HepG2 (cell line): ENCODE data around the gene CMYA5. TPM values are rescaled to one million over a fixed set of nuclear protein-coding genes. Genes with fewer than 3 reads are reported as not detected.
A peak's percentile ranks its signal among the peaks of the same experiment; 100 is the strongest.

Experiments
- ATAC-seq: fragments of 200-7000 bp; cut with Tn5 transposase; 3 replicates; pipeline ENCODE4 v1.9.1; 2020; ENCODE audit warnings: mild to moderate bottlenecking, moderate library complexity
- Bru-seq: library from RNA; stranded (reverse); fragments of 400-500 nt; gene quantifications from one replicate; lab custom pipeline; 2021; lab: Mats Ljungman, UMichigan
- BruChase-seq, 2 experiments: library from RNA; stranded (reverse); fragments of 400-500 nt; gene quantifications; one replicate each; lab custom pipeline; 2021; lab: Mats Ljungman, UMichigan
- BruUV-seq: library from RNA; stranded (reverse); fragments of 400-500 nt; replicated peaks from 2 replicates; lab custom pipeline; 2021; lab: Mats Ljungman, UMichigan
- CTCF ChIA-PET: fragments of 300-600 bp; formaldehyde crosslinking; extraction: SDS; loops from one replicate; lab custom pipeline; 2021; ENCODE audit warnings: low total read pairs, inconsistent platforms, low intra/inter-chr PET ratio; lab: Yijun Ruan, JAX
- POLR2A ChIA-PET: fragments of 350-600 bp; sonication (Branson Sonifier 250); formaldehyde crosslinking; loops from one replicate; lab custom pipeline; 2020; ENCODE audit warnings: antibody characterized with exemption, inconsistent platforms; lab: Yijun Ruan, JAX
- DNase-seq: peaks from one replicate; pipeline ENCODE4 v3.0.0-alpha.2; 2015; ENCODE audit warnings: low spot score
- FAIRE-seq: peaks from 3 replicates; lab custom pipeline; 2011; peaks lifted over from hg19 to GRCh38; lab: Jason Lieb, UNC
- H2AFZ ChIP-seq: one replicate; pipeline ENCODE4 v1.6.1; 2011; ENCODE audit warnings: low read length, inconsistent platforms
- H3K27ac ChIP-seq: fragments of 300-600 bp; 3 replicates; pipeline ENCODE4 v1.8.0; 2011; ENCODE audit warnings: mixed run types, mild to moderate bottlenecking, mixed read lengths, low read length, inconsistent platforms; ENCODE audit not compliant: insufficient read depth; ENCODE audit errors: extremely low read length
- H3K27me3 ChIP-seq, 2 experiments: fragments of 200-600 bp in 1 of 2; 2 replicates in 1 of 2; 3 replicates in 1 of 2; pipeline versions ENCODE4 v1.6.0 to v1.8.0; 2011; ENCODE audit warnings: low read length in 2 of 2, mild to moderate bottlenecking in 2 of 2, moderate library complexity in 2 of 2, inconsistent platforms in 1 of 2; ENCODE audit not compliant: insufficient read depth in 2 of 2, control insufficient read depth in 1 of 2
- H3K36me3 ChIP-seq, 2 experiments: fragments of 200-600 bp in 1 of 2; replicated peaks in 1 of 2; 2 replicates in 1 of 2; 3 replicates in 1 of 2; pipeline versions ENCODE4 v1.5.1 to v1.8.0; 2011; ENCODE audit warnings: low read length in 2 of 2, inconsistent platforms in 1 of 2; ENCODE audit not compliant: insufficient read depth in 2 of 2, control insufficient read depth in 1 of 2
- H3K4me1 ChIP-seq: 2 replicates; pipeline ENCODE4 v1.5.1; 2012; ENCODE audit warnings: low read length, inconsistent platforms; ENCODE audit not compliant: insufficient read depth
- H3K4me2 ChIP-seq: 2 replicates; pipeline ENCODE4 v1.6.0; 2011; ENCODE audit warnings: low read depth, low read length, inconsistent platforms
- H3K4me3 ChIP-seq, 3 experiments: fragments of 200-600 bp in 1 of 3; sonication (generic), shearing (Covaris generic) in 1 of 3; replicated peaks in 1 of 3; 2 replicates each; pipeline ENCODE4 v1.5.1; 2011 to 2016; ENCODE audit warnings: low read length in 3 of 3, inconsistent platforms in 2 of 3, low read depth in 2 of 3, mild to moderate bottlenecking in 2 of 3, control low read depth in 1 of 3, mixed read lengths in 1 of 3; ENCODE audit not compliant: insufficient read depth in 1 of 3
- H3K79me2 ChIP-seq: one replicate; pipeline ENCODE4 v1.6.1; 2011; ENCODE audit warnings: low read length, inconsistent platforms; ENCODE audit not compliant: insufficient read depth
- H3K9ac ChIP-seq: 2 replicates; pipeline ENCODE4 v1.6.0; 2011; ENCODE audit warnings: mild to moderate bottlenecking, low read depth, low read length, inconsistent platforms; ENCODE audit not compliant: insufficient read depth
- H3K9me3 ChIP-seq: 2 replicates; pipeline ENCODE4 v1.5.1; 2012; ENCODE audit warnings: mild to moderate bottlenecking, low read length
- H4K20me1 ChIP-seq: 2 replicates; pipeline ENCODE4 v1.6.0; 2011; ENCODE audit warnings: inconsistent platforms, mild to moderate bottlenecking, low read length, moderate library complexity; ENCODE audit not compliant: insufficient read depth
- AGO2 ChIP-seq: fragments of 200-400 bp; formaldehyde crosslinking; optimal IDR thresholded peaks from 2 replicates; pipeline ENCODE3; 2017; ENCODE audit warnings: mild to moderate bottlenecking, low read depth, low read length, moderate library complexity
- ARNT2 ChIP-seq: sonication (generic); formaldehyde crosslinking; IDR thresholded peaks from 2 replicates; pipeline ENCODE4 v1.8.0; 2022; ENCODE audit warnings: mild to moderate bottlenecking, low read depth, missing genetic modification reagents, moderate library complexity
- PTBP1 ChIP-seq: fragments of 200-400 bp; formaldehyde crosslinking; IDR thresholded peaks from 2 replicates; pipeline ENCODE4 v1.6.1; 2018; ENCODE audit warnings: low read length, low read depth; ENCODE audit not compliant: poor library complexity, severe bottlenecking
- ZFYVE20 ChIP-seq: sonication (generic); formaldehyde crosslinking; IDR thresholded peaks from 2 replicates; pipeline ENCODE4 v1.8.0; 2023; ENCODE audit warnings: low read depth, mild to moderate bottlenecking, moderate library complexity, missing genetic modification reagents, borderline replicate concordance
- ZNF136 ChIP-seq: sonication (generic); formaldehyde crosslinking; IDR thresholded peaks from 2 replicates; pipeline ENCODE4 v1.8.1; 2022; ENCODE audit warnings: low read depth, mild to moderate bottlenecking, moderate library complexity, missing genetic modification reagents
- ZNF263 ChIP-seq: sonication (generic); formaldehyde crosslinking; IDR thresholded peaks from 2 replicates; pipeline ENCODE4 v1.4.0; 2020; ENCODE audit warnings: missing genetic modification reagents
- ZNF687 ChIP-seq: sonication (generic); formaldehyde crosslinking; IDR thresholded peaks from 2 replicates; pipeline ENCODE4 v1.5.1; 2020; ENCODE audit warnings: mild to moderate bottlenecking, missing genetic modification reagents, moderate library complexity
- ZNF749 ChIP-seq: sonication (generic); formaldehyde crosslinking; IDR thresholded peaks from 2 replicates; pipeline ENCODE4 v1.8.0; 2022; ENCODE audit warnings: mild to moderate bottlenecking, missing genetic modification reagents, moderate library complexity, borderline replicate concordance
- ZSCAN25 ChIP-seq: sonication (generic); formaldehyde crosslinking; IDR thresholded peaks from 2 replicates; pipeline ENCODE4 v1.8.0; 2022; ENCODE audit warnings: mild to moderate bottlenecking, missing genetic modification reagents
- WGBS: methylation state at CpG from one replicate; pipeline ENCODE4 v1.1.6; 2017; ENCODE audit warnings: low lambda C conversion rate; 5-methylcytosine and 5-hydroxymethylcytosine counted together
- in situ Hi-C: cut with HindIII; loops from 2 replicates; pipeline ENCODE4 v1.10.0; 2017; ENCODE audit warnings: low pct_unique_long_range_greater_than_20kb; ENCODE audit not compliant: extremely low pct_ligation_motif_present
- intact Hi-C: fragments of 100-400 bp; cut with micrococcal nuclease; formaldehyde crosslinking; loops from one replicate; pipeline ENCODE4 v1.10.0; 2022; ENCODE audit not compliant: unreplicated experiment
- long read RNA-seq, 2 experiments: library from RNA in 1 of 2; library from polyadenylated mRNA in 1 of 2; stranded (forward) in 1 of 2; unstranded in 1 of 2; transcript quantifications; one replicate each; pipeline ENCODE4 v2.0.0, GENCODE V29; 2019 to 2022
- polyA minus RNA-seq, 3 experiments: library from RNA; depleted of rRNA, polyadenylated mRNA; stranded (reverse); fragments of >200 nt; gene quantifications; 2 replicates each; pipeline ENCODE4 v1.2.3, GENCODE V29; 2011; ENCODE audit warnings: low replicate concordance in 1 of 3
- polyA plus RNA-seq, 8 experiments: library from polyadenylated mRNA; depleted of rRNA in 3 of 8; stranded (reverse) in 7 of 8; unstranded in 1 of 8; fragments of >200 nt; fragmentation: Illumina TruSeq in 4 of 8; extraction: Trizol in 4 of 8; gene quantifications; 2 replicates each; pipeline versions ENCODE4 v1.2.1 to v1.2.3, GENCODE V29; 2011 to 2016; ENCODE audit warnings: low read depth in 4 of 8, missing spikeins in 1 of 8, mixed read lengths in 1 of 8; ENCODE audit not compliant: insufficient read depth in 1 of 8
- total RNA-seq, 5 experiments: library from RNA; depleted of rRNA; stranded (reverse); fragments of >200 nt; fragmentation: Illumina TruSeq; extraction: Trizol; gene quantifications; 2 replicates each; pipeline ENCODE4 v1.2.3, GENCODE V29; 2016; ENCODE audit warnings: low read depth in 1 of 5
- TF ChIP-seq, protein P1 (sequence below), 2 experiments: sonication (generic) in 1 of 2; formaldehyde crosslinking in 1 of 2; IDR thresholded peaks; 2 replicates each; pipeline versions ENCODE4 v1.4.0 to v1.6.1; 2018 to 2020; ENCODE audit warnings: missing genetic modification reagents in 2 of 2, borderline replicate concordance in 1 of 2, low read depth in 1 of 2, mild to moderate bottlenecking in 1 of 2, missing biosample characterization in 1 of 2

The CMYA5 gene
- total RNA-seq (2016; rRNA removed; fragmentation: Illumina TruSeq; extraction: Trizol) (0.13 and 0.18 TPM in 2 replicates), polyA plus RNA-seq (2011; rRNA removed) (0.51 and 0.68 TPM in 2 replicates), polyA minus RNA-seq (2011; rRNA and poly(A)+ RNA removed; ENCODE audit: low replicate concordance) (0.24 and 0.54 TPM in 2 replicates), Bru-seq, nascent RNA (percentile 32 among the genes with signal in this experiment), BruChase-seq, experiment 1, labeled RNA remaining after a 6-hour chase (percentile 54 among the genes with signal in this experiment), BruChase-seq, experiment 2, labeled RNA remaining after a 2-hour chase (percentile 50 among the genes with signal in this experiment)
- not detected in 2 replicates for total RNA-seq (2016; cell fraction: cytosol; rRNA removed; fragmentation: Illumina TruSeq; extraction: Trizol; ENCODE audit: low read depth)
- 0.13 TPM in 2 replicates for total RNA-seq (2016; cell fraction: insoluble cytoplasmic fraction; rRNA removed; fragmentation: Illumina TruSeq; extraction: Trizol)
- total RNA-seq (2016; cell fraction: membrane; rRNA removed; fragmentation: Illumina TruSeq; extraction: Trizol): 0.06 and 0.17 TPM in 2 replicates
- 0.65 and 1.3 TPM in 2 replicates for total RNA-seq (2016; cell fraction: nucleus; rRNA removed; fragmentation: Illumina TruSeq; extraction: Trizol)
- 0.09 and 0.14 TPM in 2 replicates for polyA plus RNA-seq (2011; cell fraction: cytosol; rRNA removed)
- 1.2 and 1.3 TPM in 2 replicates for polyA plus RNA-seq (2011; cell fraction: nucleus; rRNA removed)
- 0.12 and 0.61 TPM in 2 replicates for polyA plus RNA-seq (2012)
- polyA plus RNA-seq (2016; cell fraction: cytosol; fragmentation: Illumina TruSeq; extraction: Trizol; ENCODE audit: low read depth): not detected in 2 replicates
- polyA plus RNA-seq (2016; cell fraction: insoluble cytoplasmic fraction; fragmentation: Illumina TruSeq; extraction: Trizol; ENCODE audit: low read depth): 0.11 and 0.41 TPM in 2 replicates
- 0.03 TPM in 1 of 2 replicates, not detected in the other for polyA plus RNA-seq (2016; cell fraction: membrane; fragmentation: Illumina TruSeq; extraction: Trizol; ENCODE audit: low read depth)
- polyA plus RNA-seq (2016; cell fraction: nucleus; fragmentation: Illumina TruSeq; extraction: Trizol; ENCODE audit: insufficient read depth, low read depth): 0.40 and 0.52 TPM in 2 replicates
- polyA minus RNA-seq (2011; cell fraction: cytosol; rRNA and poly(A)+ RNA removed): 0.10 and 0.18 TPM in 2 replicates
- 2.1 and 2.2 TPM in 2 replicates for polyA minus RNA-seq (2011; cell fraction: nucleus; rRNA and poly(A)+ RNA removed)
- long read RNA-seq, experiment 1: 0 reads
- long read RNA-seq, experiment 2: 0 reads

DNA sequence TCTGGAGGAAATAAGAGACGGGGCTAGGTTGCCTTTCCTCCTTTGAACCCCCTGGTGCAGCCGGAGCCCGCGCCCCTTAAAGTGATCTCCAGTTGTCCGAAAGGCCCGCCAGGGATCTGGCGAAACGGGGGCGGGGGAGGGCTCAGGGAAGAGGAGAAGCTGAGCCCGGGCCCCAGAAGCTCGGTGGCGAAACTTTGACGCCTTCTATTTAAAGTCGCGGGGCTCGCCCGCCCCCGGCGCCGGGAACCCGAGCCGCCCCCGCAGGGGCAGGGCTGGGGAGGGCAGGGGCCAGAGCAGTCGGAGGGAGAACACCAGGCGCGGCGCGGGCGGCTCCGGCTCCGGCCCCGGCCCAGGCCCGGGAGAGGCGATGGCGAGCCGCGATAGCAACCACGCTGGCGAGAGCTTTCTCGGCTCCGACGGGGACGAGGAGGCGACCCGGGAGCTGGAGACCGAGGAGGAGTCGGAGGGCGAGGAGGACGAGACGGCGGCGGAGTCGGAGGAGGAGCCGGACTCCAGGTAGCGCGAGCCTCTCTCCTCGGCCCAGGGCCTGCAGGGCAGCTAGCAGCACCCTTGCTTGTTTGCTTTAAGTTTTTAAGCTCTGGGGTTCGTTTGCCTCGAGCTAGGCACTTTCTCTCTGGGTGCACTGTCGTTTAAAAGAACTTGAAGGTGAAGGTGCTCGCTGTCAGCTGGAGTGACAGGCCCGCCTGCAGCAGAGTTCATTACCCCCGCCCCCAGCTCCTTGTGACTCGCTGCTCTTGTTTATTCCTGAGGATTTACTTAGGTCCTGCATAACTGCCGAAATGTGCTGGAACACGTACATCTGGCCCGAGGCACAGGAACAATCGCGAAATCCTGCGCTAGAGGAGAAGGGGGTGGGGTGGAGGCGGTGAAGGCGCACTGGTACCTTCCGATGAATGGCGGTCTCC is at the start of gene CMYA5:
CMYA5 (plus strand) TSS at position 296 of the 926 bp plus-strand sequence; CDS start at position 368, 72 bp downstream.
- H3K36me3 ChIP-seq: peaks cover 1 to 14% of the 10 kb centered on the region in 2 experiments; a peak in 3 of 5 replicates
- FAIRE-seq (no peak), DNase-seq (no peak), ATAC-seq (peak; percentile 78)
- no peaks in the 10 kb centered on the region for H3K9me3 ChIP-seq
- in situ Hi-C loops: no loop called here
- no peaks in the 10 kb centered on the region for H4K20me1 ChIP-seq
- H3K4me2 ChIP-seq: peak within 1 kb of the TSS; percentile 62
- CTCF ChIA-PET: no interaction called here
- POLR2A ChIA-PET: no interaction called here
- H3K4me1 ChIP-seq: peaks cover 15% of the 10 kb centered on the region
- 0 out of 2 replicates have a peak within 1 kb of the TSS, but pooled peaks have one; percentile 19 for H3K9ac ChIP-seq
- BruUV-seq: no TSS peak
- no peaks in the 10 kb centered on the region for H3K79me2 ChIP-seq
- H3K27me3 ChIP-seq: no peaks in the 10 kb centered on the region
- H3K27ac ChIP-seq: no peak within 1 kb of the TSS
- intact Hi-C loops: no loop called here
- WGBS: 78% methylated on average over 67 of the region's 74 CpGs
- no peak within 1 kb of the TSS for H2AFZ ChIP-seq
- peak within 1 kb of the TSS; percentile 29 to 56 (median 41); a peak in 4 of 6 replicates for H3K4me3 ChIP-seq
- TF ChIP-seq, protein P1, sequence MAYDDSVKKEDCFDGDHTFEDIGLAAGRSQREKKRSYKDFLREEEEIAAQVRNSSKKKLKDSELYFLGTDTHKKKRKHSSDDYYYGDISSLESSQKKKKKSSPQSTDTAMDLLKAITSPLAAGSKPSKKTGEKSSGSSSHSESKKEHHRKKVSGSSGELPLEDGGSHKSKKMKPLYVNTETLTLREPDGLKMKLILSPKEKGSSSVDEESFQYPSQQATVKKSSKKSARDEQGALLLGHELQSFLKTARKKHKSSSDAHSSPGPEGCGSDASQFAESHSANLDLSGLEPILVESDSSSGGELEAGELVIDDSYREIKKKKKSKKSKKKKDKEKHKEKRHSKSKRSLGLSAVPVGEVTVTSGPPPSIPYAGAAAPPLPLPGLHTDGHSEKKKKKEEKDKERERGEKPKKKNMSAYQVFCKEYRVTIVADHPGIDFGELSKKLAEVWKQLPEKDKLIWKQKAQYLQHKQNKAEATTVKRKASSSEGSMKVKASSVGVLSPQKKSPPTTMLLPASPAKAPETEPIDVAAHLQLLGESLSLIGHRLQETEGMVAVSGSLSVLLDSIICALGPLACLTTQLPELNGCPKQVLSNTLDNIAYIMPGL (CRISPR knock-in tag; IDR thresholded peaks at IDR 0.05; ENCODE audit: borderline replicate concordance in 1 of 2, low read depth in 1 of 2): no peak
- TF ChIP-seq ZNF749 (CRISPR knock-in tag) (no peak), ZSCAN25 (peak; percentile 57; the same call in 1 of the 2 replicates), PTBP1 (no peak), ZNF136 (CRISPR knock-in tag) (no peak), AGO2 (peak; percentile 87), ZFYVE20 (CRISPR knock-in tag) (no peak), ARNT2 (CRISPR knock-in tag) (0 out of 2 replicates have a peak, but pooled peaks have one; percentile 30), ZNF687 (CRISPR knock-in tag) (peak; percentile 69), ZNF263 (CRISPR knock-in tag) (peak; percentile 59)
